Nucleus accumbens (tissue), 56 donors: ENCODE data around the gene CRLF1.
A peak's percentile ranks its signal among the peaks of the same experiment; 100 is the strongest.

Experiments
- DNase-seq, 56 donors: peaks; one replicate each; lab custom pipeline; 2025; lab: John Stamatoyannopoulos, UW

CRLF1 gene

DNA sequence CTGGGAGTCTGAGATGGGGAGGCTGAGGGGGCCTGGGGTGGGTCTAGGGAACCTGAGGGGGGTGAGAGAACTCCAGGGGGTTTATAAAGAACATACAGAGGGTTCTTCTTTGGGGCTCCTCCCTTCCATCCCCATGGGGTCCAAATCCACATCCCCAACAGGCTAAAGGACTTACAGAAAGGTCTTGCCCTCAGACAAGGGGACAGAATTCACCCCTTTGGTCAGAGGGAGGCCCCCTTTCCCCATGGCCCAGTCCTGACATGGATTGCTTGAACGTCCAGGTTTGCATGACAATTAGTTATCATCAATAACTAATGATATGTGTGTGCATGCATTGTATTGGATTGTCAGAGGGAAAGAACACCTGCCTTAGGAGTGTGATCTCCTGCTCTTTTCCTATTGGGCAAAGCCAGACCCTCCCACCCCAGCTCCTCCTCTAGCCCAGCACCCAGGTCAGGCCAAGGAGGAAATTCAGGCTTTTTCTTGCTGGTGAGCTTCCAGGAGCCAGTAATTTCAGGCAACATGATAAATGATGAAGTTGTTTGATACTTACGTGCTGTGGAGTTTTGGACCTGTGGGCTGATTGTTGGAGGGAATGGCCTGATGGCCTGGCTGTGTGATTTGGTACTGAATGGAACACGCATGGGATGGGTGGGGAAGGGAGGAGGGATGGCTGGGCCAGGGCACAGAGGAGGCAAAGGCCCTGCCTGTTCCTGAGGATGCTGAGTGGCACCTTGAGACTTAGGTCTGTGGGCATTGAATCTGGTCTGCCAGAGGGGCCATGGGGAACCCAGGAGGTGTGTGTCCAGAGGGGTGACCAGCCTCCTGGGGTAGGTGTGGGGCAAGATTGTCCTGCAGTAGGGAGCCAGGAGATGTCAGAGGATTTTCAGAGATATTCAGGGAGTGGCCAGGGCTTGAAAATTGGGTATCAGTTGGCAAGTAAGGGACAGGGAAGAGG lies 31.4 kb upstream of the CRLF1 start:
- peak in 14 of 56 donors; percentile 9 to 32 (median 16) for DNase-seq

DNA sequence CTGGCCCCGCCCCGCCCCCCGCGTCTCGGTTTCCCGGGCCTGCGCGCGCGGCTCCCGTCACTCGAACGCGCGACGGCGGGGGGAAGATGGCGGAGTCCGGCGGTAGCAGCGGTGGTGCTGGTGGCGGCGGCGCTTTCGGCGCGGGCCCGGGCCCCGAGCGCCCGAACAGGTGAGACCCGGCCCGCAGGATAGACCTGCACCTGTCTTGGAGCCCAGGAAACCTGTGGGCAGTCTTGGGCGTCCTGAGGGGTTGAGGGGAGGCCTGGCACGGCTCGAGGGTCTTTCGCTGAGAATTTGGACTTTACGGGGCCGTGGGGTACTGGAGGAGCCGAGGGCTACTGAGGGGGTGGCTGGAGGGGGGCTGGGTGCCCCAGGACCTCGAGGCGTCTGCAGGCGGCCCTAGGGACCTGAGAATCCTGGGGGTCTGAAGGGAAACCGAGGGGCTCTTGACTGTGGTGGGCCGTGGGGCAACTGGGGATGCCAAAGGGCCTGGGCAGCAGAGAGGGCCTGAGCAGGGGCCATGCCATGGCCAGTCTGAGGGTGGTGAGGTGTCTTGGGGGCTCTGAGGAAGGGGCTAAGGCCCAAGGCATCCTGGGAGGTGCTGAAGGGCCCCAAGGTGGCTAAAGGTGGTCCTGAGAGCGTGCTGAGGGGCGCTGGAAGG lies 30.5 kb upstream of the CRLF1 start, which contains the start of gene KLHL26:
TSS of gene KLHL26 (plus strand) at position 60 of the 661 bp plus-strand sequence. CDS start at position 87, 27 bp downstream.
- DNase-seq = no peak

DNA sequence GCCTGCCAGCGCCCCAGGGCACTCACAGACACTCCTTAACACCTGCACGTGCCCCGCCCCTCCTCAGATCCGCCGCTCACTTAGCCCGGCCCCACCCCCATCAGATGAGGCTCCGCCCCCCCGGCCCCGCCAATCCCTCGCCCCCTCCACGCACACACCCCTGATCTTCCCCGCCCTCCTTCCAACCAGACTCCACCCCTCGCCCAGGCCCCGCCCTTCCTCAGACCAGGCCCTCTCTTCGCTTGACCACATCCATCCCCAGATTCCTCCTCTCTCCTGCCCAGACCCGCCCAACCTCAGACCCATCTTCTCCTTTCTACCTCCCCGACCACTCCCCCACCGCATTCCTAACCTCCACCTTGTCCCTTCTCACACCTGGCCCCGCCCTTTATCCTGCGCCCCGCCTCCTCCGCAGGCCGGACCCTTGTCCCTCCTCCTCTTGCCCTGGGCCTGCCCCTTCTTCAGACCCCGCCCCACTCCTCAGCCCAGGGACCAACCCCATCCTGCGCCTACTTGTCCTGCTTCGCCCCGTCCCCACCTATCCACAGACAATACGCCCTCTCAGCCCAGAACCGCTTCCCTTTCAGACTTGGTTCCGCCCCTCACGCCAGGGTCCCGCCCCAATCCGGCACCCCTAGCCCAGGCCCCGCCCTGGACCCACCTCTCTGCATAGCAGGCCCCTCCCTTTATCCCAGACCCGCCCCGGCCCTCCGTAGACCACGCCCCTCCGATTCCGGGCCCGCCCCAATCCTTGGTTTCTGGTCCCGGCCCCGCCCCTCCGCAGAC lies 29.8 kb upstream of the CRLF1 start:
- peak; percentile 65 to 99 (median 95) for DNase-seq

DNA sequence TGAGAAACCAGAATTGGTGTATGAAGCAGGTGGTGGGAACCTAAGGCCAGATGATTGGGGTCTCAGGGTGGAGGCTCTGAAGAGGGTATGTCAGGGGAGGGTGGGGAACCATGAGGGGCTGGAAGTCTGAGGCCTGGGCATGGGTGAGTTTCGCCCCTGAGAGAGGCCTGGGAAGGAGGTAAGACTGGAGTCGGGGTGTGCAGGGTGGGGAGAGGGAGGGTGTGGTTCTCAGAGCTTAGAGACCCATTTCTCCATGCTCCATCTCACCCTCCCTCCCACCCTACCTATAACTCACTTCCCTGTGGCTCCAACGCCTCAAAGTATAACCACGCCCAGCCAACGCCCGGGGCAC lies 29.2 kb upstream of the CRLF1 start:
- DNase-seq = no peak

DNA sequence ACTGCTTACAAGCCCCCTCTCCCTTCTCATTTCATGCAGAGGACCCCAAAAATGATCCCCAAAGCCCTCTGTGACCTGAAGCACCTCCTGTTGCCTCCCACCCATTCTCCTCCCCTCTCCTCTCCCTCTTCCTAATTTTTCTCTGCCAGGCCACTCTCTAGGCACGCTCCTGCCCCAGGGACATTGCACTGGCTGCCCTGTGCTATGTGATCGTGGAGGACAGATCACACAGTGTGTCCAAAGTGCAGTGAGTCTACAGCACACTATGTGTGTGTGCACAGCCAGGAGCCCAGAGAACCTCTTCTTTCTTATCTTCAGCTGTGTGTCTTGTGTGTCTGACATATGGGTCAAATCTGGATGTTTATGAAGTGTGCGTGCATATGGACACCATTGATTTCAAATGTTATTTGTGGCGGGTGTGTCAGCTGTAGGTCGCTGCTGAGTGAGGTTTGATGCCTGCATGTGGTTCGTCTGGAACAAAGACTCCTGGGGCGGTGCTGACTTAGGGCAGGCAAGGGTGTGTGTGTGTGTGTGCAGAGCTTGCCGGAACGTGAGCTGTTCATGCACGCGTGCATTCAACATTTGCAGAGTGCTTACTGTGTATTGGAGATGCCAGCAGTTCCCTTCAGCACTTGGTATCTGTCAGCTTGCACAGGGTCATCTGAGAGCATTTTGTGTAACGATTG lies 28.2 kb upstream of the CRLF1 start:
- DNase-seq = no peak

DNA sequence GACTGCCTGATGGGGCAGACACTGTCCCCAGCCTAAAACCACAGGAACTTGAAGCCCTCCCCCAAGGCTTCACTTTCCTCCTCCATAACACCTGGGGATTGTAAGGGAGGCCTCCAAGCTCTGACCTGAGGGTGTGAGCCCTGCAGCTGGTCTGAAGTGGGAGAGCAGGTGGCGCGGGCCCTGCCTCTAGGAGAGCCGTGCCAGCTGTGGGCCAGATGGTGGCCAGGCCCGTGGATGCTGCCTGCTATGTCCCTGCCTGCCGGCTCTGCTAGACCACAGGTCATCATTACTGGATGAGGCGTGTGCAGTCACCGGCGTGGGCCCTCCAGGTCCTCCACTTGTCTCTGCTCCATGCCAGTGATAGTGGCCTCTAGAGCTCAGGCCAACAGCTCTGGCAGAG lies 26.7 kb upstream of the CRLF1 start:
- DNase-seq = no peak

DNA sequence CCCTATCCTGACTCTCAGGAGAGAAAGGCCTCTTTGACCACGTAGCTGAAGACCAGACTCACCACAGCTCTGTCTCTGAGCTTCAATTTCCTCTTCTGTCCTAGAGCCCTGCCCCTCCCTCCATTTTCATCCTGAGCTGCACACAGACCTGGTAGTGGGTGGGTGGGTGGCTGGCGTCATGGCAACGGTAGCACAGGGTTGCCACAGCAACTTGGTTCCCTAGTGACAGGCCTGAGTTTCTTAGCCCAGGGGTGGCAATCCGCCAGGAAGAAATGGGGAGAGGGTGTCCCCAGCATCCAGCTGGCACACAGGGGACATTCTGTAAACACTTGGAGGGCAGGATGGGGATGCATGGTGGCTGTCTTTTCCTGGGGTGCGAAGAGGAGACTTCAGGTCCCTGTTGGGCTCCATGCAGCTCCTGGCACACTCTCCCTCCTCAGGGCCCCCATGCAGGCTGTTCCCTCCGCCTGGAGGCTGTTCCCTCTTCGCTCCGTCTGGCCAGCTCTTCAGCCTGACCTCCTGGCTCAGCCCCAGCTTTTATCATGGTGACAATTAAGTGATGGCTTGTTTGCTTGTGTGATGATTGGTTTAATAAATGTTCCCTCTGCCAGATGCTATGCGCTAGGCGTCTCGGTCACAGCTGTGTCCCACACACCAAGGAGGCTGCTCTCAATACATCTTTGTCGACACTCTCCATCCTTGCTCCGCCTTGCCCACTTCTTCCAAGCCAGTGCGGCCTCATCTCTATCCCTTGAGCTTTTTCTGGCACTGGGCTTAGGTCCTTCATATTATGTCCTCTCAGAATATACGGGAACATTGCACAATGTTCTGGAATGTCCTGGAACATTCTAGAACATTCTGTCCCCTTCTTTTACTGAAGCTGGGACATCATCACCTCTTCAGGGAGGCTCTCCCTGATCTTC lies 22.8 kb upstream of the CRLF1 start:
- DNase-seq = peak in 45 of 56 donors; percentile 15 to 87 (median 50)

DNA sequence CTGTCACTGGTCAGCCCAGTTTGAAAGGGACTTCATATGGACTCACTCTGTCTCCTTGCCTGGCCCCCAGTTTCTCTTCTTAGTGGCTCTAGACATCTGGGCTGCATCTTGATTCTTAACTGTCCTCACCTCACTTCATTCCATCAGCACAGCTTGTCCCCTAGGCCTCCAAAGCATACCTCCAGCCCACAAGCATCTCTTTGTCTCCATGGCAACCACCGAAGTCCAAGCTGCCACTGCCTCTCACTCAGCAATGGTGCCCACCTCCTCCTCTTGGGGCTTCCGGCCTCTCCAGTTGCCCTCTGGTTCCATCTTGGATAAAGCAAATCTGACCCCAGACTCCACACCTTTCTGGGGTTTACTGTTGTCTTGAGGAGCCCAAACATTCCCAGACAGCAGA lies 20.3 kb upstream of the CRLF1 start:
- no peak for DNase-seq

DNA sequence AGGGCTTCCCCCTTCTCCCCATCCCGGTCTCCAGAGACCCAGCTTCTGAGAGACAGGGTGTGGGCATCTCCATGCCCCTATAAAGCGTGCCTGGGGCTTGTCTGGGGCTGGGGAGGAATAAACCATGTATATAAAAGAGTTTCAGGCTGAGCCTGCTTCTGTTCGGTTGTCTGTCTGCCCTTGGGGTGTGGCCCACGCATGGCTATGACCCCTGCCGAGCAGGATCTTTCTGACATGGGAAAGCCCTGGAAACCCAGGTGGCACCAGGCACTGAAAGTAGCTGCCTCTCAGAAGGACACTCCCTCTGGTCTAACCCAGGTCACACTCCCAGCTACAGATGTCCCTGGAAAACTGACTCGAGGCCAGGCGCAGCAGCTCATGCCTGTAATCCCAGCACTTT lies 14.3 kb upstream of the CRLF1 start:
- no peak for DNase-seq

DNA sequence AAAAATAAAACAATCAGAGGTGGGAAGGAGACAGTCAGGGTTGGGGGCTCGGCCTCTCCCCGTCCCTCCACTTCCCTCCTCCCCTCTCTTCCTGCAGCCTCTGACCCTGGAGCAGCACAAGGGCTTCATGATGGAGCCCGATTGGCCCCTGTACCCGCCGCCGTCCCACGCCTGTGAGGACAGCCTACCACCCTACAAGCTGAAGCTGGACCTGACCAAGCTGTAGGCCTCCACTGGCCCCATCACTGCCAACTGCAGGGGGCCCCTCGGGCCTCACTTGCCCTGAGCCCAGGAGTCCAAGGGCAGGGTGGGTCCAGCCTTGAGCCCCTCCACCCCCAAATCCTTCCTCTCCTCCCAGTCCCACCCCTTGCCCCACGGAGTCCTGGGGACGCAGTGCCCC lies 13.7 kb upstream of the CRLF1 start:
- no peak for DNase-seq

DNA sequence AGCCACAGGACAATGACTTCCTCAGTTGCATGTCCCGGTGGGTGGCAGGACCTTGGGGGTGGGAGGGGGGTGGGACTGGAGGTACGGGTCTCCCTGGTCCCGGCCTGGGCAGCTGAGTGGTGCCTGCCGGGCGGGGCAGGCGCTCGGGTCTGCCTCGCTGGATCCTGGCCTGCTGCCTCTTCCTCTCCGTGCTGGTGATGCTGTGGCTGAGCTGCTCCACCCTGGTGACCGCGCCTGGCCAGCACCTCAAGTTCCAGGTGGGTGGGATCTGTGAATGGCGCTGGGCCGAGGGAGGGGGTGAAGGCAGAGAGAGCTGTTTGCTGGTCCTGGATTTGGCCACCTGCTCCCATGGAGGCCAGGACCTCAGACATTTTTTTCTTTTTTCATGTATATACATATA lies 11.6 kb upstream of the CRLF1 start:
- DNase-seq = no peak

DNA sequence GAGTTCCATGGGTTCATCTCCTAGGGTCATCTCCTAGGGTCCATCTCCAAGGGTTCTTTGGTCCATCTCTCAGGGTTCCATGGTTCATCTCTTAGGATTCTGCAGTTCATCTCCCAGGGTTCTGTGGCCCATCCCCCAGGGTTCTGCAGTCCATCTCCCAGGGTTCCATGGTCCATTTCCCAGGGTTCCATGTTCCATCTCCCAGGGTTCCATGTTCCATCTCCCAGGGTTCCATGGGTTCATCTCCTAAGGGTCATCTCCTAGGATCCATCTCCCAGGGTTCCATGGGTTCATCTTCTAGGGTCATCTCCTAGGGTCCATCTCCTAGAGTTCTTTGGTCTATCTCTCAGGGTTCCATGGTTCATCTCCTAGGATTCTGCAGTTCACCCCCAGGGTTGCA lies 11.0 kb upstream of the CRLF1 start:
- no peak for DNase-seq

DNA sequence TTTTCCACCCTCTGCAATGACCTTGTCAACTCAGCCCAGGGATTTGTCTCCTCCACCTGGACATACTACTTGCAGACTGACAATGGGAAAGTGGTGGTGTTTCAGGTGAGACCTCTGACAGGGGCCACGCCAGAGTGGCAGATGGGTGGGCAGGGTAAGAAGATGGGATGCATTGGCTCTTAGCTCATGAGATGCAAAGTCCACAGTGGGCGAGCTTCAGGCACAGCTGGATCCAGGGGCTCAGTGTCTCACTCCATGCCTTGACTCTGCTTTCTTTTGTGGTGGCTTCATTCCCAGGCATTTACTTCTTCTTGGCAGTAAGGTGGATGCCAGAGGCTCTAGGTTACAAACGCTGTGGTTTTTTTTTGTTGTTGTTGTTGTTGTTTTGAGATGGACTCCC lies 9.4 kb upstream of the CRLF1 start:
- no peak for DNase-seq

DNA sequence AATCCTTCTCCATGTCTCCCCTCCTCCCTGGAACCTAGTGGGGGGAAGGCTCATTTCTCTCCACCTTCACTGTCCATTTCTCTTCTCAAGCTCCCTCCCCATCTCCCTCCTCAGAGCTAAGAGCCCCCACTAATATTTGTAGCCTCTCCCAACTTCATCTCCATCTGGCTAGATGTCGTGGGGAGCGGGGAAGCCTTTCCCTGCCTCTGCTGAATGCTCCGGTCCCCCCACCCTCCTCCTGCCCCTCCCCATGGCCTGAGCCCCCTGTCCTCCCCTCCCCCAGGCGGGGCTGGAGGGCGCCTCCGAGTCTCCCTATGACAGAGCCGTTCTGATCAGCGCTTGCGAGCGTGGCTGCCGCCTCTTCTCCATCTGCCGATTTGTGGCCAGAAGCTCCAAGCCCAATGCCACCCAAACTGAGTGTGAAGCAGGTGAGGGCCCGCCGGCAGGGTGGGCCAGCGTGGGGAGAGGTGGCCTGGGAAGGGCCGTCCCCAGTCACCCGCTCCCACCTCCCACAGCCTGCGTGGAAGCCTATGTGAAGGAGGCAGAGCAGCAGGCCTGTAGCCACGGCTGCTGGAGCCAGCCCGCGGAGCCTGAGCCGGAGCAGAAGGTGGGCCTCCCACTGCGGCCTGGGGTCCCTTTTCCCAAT lies 7.1 kb upstream of the CRLF1 start:
- peak in 4 of 56 donors; percentile 10 to 34 (median 23) for DNase-seq

DNA sequence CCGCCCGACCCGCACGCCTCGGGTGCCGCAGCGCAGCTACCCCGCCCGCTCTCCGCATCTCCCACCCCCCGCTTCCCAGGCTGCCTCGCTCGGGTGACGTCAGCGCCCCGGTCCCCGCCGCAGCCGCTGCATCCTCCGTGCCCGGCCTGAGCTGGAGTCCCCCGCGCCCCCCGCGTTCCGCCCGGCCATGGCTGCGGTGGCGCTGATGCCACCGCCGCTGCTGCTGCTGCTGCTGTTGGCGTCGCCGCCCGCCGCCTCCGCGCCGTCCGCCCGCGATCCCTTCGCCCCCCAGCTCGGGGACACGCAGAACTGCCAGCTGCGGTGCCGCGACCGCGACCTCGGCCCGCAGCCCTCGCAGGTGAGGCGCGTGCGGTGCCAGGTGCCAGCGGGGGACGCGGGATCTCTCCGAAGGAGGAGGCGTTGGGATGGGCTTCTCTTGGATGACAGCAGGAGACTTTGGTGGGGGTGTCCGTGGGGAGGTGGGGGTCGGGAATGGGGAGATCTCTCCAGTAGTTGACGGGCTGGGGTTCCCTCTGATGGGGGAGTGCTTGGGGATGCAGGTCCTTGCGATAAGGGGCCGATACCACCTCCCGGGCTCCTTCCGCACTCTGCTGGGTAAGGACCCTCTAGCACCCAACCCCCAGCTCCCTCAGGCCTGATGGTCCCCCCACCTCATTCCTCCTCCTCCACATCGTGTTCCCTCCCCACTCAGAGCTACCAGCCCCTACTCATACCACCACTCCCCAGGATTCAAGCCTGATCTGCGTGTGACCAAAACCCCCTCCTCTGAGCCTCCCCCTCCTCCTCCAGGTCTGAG lies 6.4 kb upstream of the CRLF1 start, which contains the start of gene TMEM59L:
TSS of gene TMEM59L (plus strand) at position 99 of the 817 bp plus-strand sequence. CDS start at position 188, 89 bp downstream.
- peak in 50 of 56 donors; percentile 9 to 80 (median 50) for DNase-seq

DNA sequence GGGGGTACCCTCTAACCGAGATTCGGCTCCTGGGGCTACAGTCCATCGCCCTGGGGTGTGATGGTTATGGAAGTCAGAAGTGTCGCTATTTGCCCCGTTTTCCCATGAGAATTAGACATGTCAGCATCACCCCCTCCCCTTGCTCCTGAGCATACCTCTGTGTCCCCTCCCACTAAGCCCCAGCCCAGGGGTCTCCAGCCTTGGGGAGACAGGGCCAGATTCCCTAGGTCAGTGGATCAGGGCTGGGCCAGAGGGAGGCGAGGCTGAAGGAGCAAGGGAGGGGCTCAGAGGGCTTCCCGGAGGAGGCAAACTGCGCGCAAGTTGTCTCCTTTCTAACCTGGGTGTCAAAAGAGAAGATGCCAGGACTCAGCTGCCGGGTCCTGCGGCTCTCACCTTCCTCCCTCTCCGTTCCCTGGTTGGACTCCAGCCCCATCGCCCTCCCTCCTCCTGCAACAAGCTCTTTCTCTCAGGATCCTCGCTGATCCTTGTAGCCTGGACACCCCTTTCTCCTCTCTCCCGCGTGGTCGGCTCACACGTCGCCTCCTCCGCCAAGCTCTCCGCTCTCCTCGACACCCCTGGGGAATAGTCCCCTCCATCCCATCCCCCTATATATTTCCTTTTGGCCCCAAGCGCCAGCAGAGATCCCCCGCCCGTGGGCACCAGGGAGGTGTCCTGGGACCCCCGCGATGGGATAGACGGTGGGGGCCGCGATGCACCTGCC lies 5.6 kb upstream of the CRLF1 start:
- peak in 4 of 56 donors; percentile 26 to 48 (median 46) for DNase-seq
